K562 (cell line): ENCODE results near the gene CHSY1. TPM values are rescaled to one million over a fixed set of nuclear protein-coding genes. Genes with fewer than 3 reads are reported as not detected.

Experiments used
- ATAC-seq: fragments of 200-7000 bp; cut with Tn5 transposase; 3 replicates; pipeline ENCODE4 v1.9.1; 2020; ENCODE audit warnings: moderate library complexity
- BruUV-seq: library from RNA; stranded (reverse); fragments of 400-500 nt; replicated peaks from 2 replicates; lab custom pipeline; 2021; lab: Mats Ljungman, UMichigan
- CTCF ChIA-PET: fragments of 300-600 bp; formaldehyde crosslinking; extraction: SDS; loops from one replicate; lab custom pipeline; 2021; ENCODE audit warnings: low intra/inter-chr PET ratio; lab: Yijun Ruan, JAX
- POLR2A ChIA-PET: fragments of 300-600, 350-650 bp; sonication (Branson Sonifier 250); formaldehyde crosslinking; extraction: SDS; loops from one replicate; lab custom pipeline; 2021; ENCODE audit warnings: antibody characterized with exemption, inconsistent platforms; lab: Yijun Ruan, JAX
- DNase-seq, 4 experiments: peaks; one replicate each; pipeline versions ENCODE4 v3.0.0 to v3.0.0-alpha.2; 2011 to 2018; ENCODE audit warnings: low spot score in 3 of 4, mixed read lengths in 3 of 4; ENCODE audit errors: extremely low read depth in 1 of 4
- FAIRE-seq: peaks from 2 replicates; lab custom pipeline; 2011; peaks lifted over from hg19 to GRCh38; lab: Jason Lieb, UNC
- H2AFZ ChIP-seq: 2 replicates; pipeline ENCODE4 v1.6.0; 2011; ENCODE audit warnings: low read depth, low read length, control low read depth, inconsistent platforms
- H3K27ac ChIP-seq: fragments of 200-600 bp; 3 replicates; pipeline ENCODE4 v1.8.0; 2011; ENCODE audit warnings: low read depth, mild to moderate bottlenecking, control low read depth, inconsistent platforms, low read length, moderate library complexity, mixed read lengths; ENCODE audit errors: extremely low read depth
- H3K27me3 ChIP-seq, 2 experiments: fragments of 300-600 bp in 1 of 2; 2 replicates in 1 of 2; 3 replicates in 1 of 2; pipeline versions ENCODE4 v1.6.0 to v1.8.0; 2011; ENCODE audit warnings: inconsistent platforms in 2 of 2, low read length in 2 of 2, mild to moderate bottlenecking in 1 of 2, mixed read lengths in 1 of 2, moderate library complexity in 1 of 2; ENCODE audit not compliant: control insufficient read depth in 2 of 2, insufficient read depth in 2 of 2
- H3K36me3 ChIP-seq: fragments of 300-600 bp; 3 replicates; pipeline ENCODE4 v1.8.0; 2011; ENCODE audit warnings: mild to moderate bottlenecking, low read length, inconsistent platforms; ENCODE audit not compliant: control insufficient read depth, insufficient read depth
- H3K4me1 ChIP-seq, 2 experiments: fragments of 200-600 bp in 1 of 2; replicated peaks in 1 of 2; 2 replicates in 1 of 2; 3 replicates in 1 of 2; pipeline versions ENCODE4 v1.5.1 to v1.8.0; 2011; ENCODE audit warnings: inconsistent platforms in 2 of 2, low read length in 2 of 2, mild to moderate bottlenecking in 1 of 2, mixed read lengths in 1 of 2, moderate library complexity in 1 of 2; ENCODE audit not compliant: control insufficient read depth in 2 of 2, insufficient read depth in 2 of 2
- H3K4me2 ChIP-seq: 2 replicates; pipeline ENCODE4 v1.6.1; 2011; ENCODE audit warnings: low read length, control low read depth, inconsistent platforms, mixed read lengths; ENCODE audit not compliant: insufficient read depth
- H3K4me3 ChIP-seq: fragments of 200-600 bp; sonication (generic), shearing (Covaris generic); 2 replicates; pipeline ENCODE4 v1.5.1; 2016; ENCODE audit warnings: control low read depth, inconsistent platforms
- H3K79me2 ChIP-seq: fragments of 200-600 bp; 3 replicates; pipeline ENCODE4 v1.8.0; 2011; ENCODE audit warnings: low read length, inconsistent platforms; ENCODE audit not compliant: control insufficient read depth, insufficient read depth
- H3K9ac ChIP-seq, 2 experiments: 2 replicates each; pipeline versions ENCODE4 v1.6.0 to v1.6.1; 2011; ENCODE audit warnings: low read depth in 2 of 2, low read length in 2 of 2, control low read depth in 1 of 2, inconsistent platforms in 1 of 2, mild to moderate bottlenecking in 1 of 2, mixed read lengths in 1 of 2; ENCODE audit not compliant: insufficient read depth in 1 of 2
- H3K9me1 ChIP-seq: one replicate; pipeline ENCODE4 v1.6.0; 2011; ENCODE audit warnings: inconsistent platforms, mild to moderate bottlenecking, low read length, moderate library complexity; ENCODE audit not compliant: control insufficient read depth, insufficient read depth
- H3K9me3 ChIP-seq: replicated peaks from 2 replicates; pipeline ENCODE4 v1.5.1; 2011; ENCODE audit warnings: low read depth, low read length, inconsistent platforms; ENCODE audit not compliant: control insufficient read depth, insufficient read depth
- H4K20me1 ChIP-seq: replicated peaks from 2 replicates; pipeline ENCODE4 v1.6.1; 2011; ENCODE audit warnings: low read length, inconsistent platforms, mixed read lengths; ENCODE audit not compliant: control insufficient read depth, insufficient read depth
- MIER1 ChIP-seq: fragments of 450-650 bp; IDR thresholded peaks from 2 replicates; pipeline ENCODE4 v1.6.1; 2016; ENCODE audit warnings: antibody characterized with exemption, mild to moderate bottlenecking, low read depth
- NCOA4 ChIP-seq: fragments of 450-650 bp; IDR thresholded peaks from 2 replicates; pipeline ENCODE4 v1.6.1; 2018; ENCODE audit warnings: mild to moderate bottlenecking; ENCODE audit not compliant: partially characterized antibody
- NCOR1 ChIP-seq: fragments of 450-650 bp; IDR thresholded peaks from 2 replicates; pipeline ENCODE4 v1.6.1; 2016; ENCODE audit warnings: mild to moderate bottlenecking, moderate library complexity
- ZNF830 ChIP-seq: fragments of 250-450 bp; sonication (Bioruptor Pico); IDR thresholded peaks from 2 replicates; pipeline ENCODE4 v1.5.0; 2021; ENCODE audit warnings: mild to moderate bottlenecking
- WGBS: fragments of 100-300 bp; shearing (Covaris generic); methylation state at CpG from one replicate; pipeline ENCODE4 v1.1.6; 2016; ENCODE audit warnings: low coverage, mixed read lengths; ENCODE audit not compliant: insufficient coverage; ENCODE audit errors: missing lambda C conversion rate; 5-methylcytosine and 5-hydroxymethylcytosine counted together
- in situ Hi-C: fragments of 300-500 bp; cut with MboI; formaldehyde crosslinking; loops from 4 replicates; pipeline ENCODE4 v1.15.0; 2018; ENCODE audit warnings: inconsistent platforms, mixed read lengths
- intact Hi-C: fragments of 100-400 bp; cut with micrococcal nuclease; formaldehyde crosslinking; loops from 2 replicates; pipeline ENCODE4 v1.14.2; 2022
- polyA plus RNA-seq, 8 experiments: library from polyadenylated mRNA; depleted of rRNA in 4 of 8; stranded (reverse) in 5 of 8; unstranded in 3 of 8; fragments of >200 nt; fragmentation: Nextera tagmentation in 2 of 8; fragmentation: Illumina TruSeq in 1 of 8; extraction: Ambion mirVana in 2 of 8; extraction: Trizol in 1 of 8; gene quantifications; 2 replicates each; pipeline versions ENCODE4 v1.2.1 to v1.2.3, GENCODE V29; 2011 to 2014; ENCODE audit warnings: inconsistent platforms in 1 of 8, missing spikeins in 1 of 8
- total RNA-seq, 7 experiments: library from RNA; depleted of rRNA in 6 of 7; stranded (reverse); fragments of >200 nt in 6 of 7; fragmentation: Illumina TruSeq in 2 of 7; extraction: Trizol in 2 of 7; gene quantifications; 2 replicates each; pipeline versions ENCODE4 v1.2.1 to v1.2.3, GENCODE V29; 2011 to 2021; ENCODE audit warnings: low replicate concordance in 1 of 7
- TF ChIP-seq, protein P1 (sequence below): fragments of 250-450 bp; sonication (Bioruptor Pico); IDR thresholded peaks from 2 replicates; pipeline ENCODE4 v1.5.0; 2022; ENCODE audit warnings: mild to moderate bottlenecking
- TF ChIP-seq, protein P2 (sequence below): fragments of 250-450 bp; sonication (Bioruptor Pico); IDR thresholded peaks from 2 replicates; pipeline ENCODE4 v1.8.0; 2022; ENCODE audit warnings: inconsistent platforms
- TF ChIP-seq, protein P3 (sequence below): fragments of 450-650 bp; IDR thresholded peaks from 2 replicates; pipeline ENCODE4 v1.6.1; 2017; ENCODE audit warnings: antibody characterized with exemption, mild to moderate bottlenecking

Gene CHSY1
- total and polyA plus RNA-seq, 9 of the 15 experiments (the other 6 are each of a cell fraction or from before 2014, with no cell fraction given): 7.0 to 16.4 (median 13.4) TPM

DNA sequence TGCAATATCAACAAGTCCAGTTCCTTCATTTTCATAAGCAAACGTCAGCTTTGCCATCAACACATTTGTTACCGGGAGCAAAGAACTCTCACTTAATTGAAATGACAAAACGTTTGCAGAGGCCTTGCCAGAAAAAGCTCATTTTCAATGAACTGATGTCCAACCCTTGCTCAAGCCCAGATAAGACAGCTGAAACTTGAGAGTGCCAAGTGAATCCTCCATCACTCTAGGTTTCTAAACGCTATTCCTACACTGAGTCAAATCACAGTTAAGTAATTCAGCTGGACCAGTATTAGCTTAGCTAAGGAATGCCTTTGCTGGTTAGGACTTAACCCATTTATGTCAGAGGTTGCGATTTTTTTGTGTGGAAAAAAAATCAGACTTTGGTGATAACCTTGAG, 11.5 kb downstream of the CHSY1 start:
- POLR2A ChIA-PET: interaction anchor here (1.1 to 2.1 kb wide), 4 partner anchors 8 to 20 kb away, joined by 3 to 9 read pairs (median 6); no protein-coding TSS in a partner anchor
- Histone ChIP-seq H3K79me2 (peaks cover 67% of the 10 kb centered on the region), H3K4me2 (no peak overlapping the region), H3K36me3 (peaks cover 12% of the 10 kb centered on the region; the same call in 1 of the 3 replicates), H3K4me3 (no peak overlapping the region), H3K27ac (no peak overlapping the region), H3K4me1 (no peaks in the 10 kb centered on the region; a peak in 1 of 5 replicates), H3K9me1 (no peaks in the 10 kb centered on the region), H3K9me3 (no peaks in the 10 kb centered on the region), H3K27me3 (no peaks in the 10 kb centered on the region), H3K9ac (no peak overlapping the region), H4K20me1 (peaks cover 12% of the 10 kb centered on the region), H2AFZ (no peak overlapping the region)
- intact Hi-C loops (no loop called here), in situ Hi-C loops (no loop called here)
- BruUV-seq: no TSS peak
- no peak for DNase-seq
- WGBS: 39% methylated on average over 5 of the region's 5 CpGs
- TF ChIP-seq, protein P1, sequence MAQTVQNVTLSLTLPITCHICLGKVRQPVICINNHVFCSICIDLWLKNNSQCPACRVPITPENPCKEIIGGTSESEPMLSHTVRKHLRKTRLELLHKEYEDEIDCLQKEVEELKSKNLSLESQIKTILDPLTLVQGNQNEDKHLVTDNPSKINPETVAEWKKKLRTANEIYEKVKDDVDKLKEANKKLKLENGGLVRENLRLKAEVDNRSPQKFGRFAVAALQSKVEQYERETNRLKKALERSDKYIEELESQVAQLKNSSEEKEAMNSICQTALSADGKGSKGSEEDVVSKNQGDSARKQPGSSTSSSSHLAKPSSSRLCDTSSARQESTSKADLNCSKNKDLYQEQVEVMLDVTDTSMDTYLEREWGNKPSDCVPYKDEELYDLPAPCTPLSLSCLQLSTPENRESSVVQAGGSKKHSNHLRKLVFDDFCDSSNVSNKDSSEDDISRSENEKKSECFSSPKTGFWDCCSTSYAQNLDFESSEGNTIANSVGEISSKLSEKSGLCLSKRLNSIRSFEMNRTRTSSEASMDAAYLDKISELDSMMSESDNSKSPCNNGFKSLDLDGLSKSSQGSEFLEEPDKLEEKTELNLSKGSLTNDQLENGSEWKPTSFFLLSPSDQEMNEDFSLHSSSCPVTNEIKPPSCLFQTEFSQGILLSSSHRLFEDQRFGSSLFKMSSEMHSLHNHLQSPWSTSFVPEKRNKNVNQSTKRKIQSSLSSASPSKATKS (CRISPR knock-in tag): no peak
- no peak for ATAC-seq
- FAIRE-seq: no peak
- CTCF ChIA-PET: no interaction called here

DNA sequence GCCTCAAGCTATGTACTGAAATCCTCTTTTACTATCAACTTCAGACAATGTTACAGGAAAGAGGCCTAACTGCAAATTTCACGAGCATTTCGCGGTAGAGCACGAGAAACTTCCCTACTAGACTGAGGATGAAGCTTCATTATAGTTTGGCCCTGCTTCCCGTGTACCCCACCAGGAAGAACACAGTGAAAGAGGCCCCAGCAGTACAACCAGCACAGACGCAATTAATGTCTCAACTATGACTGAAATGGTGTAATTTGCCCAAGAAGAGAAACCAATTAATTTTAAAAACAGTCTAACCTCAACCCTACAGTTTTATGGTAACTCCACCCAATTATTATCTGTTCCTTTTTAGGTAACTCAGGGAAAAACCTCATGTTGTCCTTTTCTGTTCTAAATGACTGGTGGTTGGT, 12.1 kb downstream of the CHSY1 start:
- ChIA-PET POLR2A (interaction anchor here (1.1 to 2.1 kb wide), 4 partner anchors 8 to 21 kb away, joined by 3 to 9 read pairs (median 6); no protein-coding TSS in a partner anchor), CTCF (no interaction called here)
- no peaks in the 10 kb centered on the region for H3K27me3 ChIP-seq
- no TSS peak for BruUV-seq
- FAIRE-seq (peak; percentile 37), DNase-seq (no peak), ATAC-seq (no peak)
- peaks cover 17% of the 10 kb centered on the region; the same call in 1 of the 3 replicates for H3K36me3 ChIP-seq
- no peak overlapping the region; the same call in 1 of the 2 replicates for H2AFZ ChIP-seq
- H3K9me3 ChIP-seq: no peaks in the 10 kb centered on the region
- H3K4me3 ChIP-seq: no peak overlapping the region
- H3K9me1 ChIP-seq: no peaks in the 10 kb centered on the region
- no peaks in the 10 kb centered on the region; a peak in 1 of 5 replicates for H3K4me1 ChIP-seq
- no peak overlapping the region for H3K9ac ChIP-seq
- peaks cover 7% of the 10 kb centered on the region for H4K20me1 ChIP-seq
- H3K4me2 ChIP-seq: no peak overlapping the region
- intact Hi-C loops (no loop called here), in situ Hi-C loops (no loop called here)
- H3K79me2 ChIP-seq: peaks cover 61% of the 10 kb centered on the region
- 67% methylated on average over 6 of the region's 6 CpGs for WGBS
- no peak overlapping the region for H3K27ac ChIP-seq
- TF ChIP-seq NCOA4: no peak
- no peak for TF ChIP-seq ZNF830 (CRISPR knock-in tag)
- TF ChIP-seq, protein P2, sequence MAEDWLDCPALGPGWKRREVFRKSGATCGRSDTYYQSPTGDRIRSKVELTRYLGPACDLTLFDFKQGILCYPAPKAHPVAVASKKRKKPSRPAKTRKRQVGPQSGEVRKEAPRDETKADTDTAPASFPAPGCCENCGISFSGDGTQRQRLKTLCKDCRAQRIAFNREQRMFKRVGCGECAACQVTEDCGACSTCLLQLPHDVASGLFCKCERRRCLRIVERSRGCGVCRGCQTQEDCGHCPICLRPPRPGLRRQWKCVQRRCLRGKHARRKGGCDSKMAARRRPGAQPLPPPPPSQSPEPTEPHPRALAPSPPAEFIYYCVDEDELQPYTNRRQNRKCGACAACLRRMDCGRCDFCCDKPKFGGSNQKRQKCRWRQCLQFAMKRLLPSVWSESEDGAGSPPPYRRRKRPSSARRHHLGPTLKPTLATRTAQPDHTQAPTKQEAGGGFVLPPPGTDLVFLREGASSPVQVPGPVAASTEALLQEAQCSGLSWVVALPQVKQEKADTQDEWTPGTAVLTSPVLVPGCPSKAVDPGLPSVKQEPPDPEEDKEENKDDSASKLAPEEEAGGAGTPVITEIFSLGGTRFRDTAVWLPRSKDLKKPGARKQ: no peak
- TF ChIP-seq, protein P3, sequence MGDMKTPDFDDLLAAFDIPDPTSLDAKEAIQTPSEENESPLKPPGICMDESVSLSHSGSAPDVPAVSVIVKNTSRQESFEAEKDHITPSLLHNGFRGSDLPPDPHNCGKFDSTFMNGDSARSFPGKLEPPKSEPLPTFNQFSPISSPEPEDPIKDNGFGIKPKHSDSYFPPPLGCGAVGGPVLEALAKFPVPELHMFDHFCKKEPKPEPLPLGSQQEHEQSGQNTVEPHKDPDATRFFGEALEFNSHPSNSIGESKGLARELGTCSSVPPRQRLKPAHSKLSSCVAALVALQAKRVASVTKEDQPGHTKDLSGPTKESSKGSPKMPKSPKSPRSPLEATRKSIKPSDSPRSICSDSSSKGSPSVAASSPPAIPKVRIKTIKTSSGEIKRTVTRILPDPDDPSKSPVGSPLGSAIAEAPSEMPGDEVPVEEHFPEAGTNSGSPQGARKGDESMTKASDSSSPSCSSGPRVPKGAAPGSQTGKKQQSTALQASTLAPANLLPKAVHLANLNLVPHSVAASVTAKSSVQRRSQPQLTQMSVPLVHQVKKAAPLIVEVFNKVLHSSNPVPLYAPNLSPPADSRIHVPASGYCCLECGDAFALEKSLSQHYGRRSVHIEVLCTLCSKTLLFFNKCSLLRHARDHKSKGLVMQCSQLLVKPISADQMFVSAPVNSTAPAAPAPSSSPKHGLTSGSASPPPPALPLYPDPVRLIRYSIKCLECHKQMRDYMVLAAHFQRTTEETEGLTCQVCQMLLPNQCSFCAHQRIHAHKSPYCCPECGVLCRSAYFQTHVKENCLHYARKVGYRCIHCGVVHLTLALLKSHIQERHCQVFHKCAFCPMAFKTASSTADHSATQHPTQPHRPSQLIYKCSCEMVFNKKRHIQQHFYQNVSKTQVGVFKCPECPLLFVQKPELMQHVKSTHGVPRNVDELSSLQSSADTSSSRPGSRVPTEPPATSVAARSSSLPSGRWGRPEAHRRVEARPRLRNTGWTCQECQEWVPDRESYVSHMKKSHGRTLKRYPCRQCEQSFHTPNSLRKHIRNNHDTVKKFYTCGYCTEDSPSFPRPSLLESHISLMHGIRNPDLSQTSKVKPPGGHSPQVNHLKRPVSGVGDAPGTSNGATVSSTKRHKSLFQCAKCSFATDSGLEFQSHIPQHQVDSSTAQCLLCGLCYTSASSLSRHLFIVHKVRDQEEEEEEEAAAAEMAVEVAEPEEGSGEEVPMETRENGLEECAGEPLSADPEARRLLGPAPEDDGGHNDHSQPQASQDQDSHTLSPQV: no peak
- TF ChIP-seq NCOR1: no peak
- no peak for TF ChIP-seq MIER1
